GM19468 (cell line): ENCODE results near the gene CFAP161.
A peak's percentile ranks its signal among the peaks of the same experiment; 100 is the strongest.
"Not testable (repeated sequence)": the region's sequence is repeated elsewhere in the genome, so short reads cannot be mapped to it uniquely, and the experiment has no call there.

Experiments
- ATAC-seq: cut with Tn5 transposase; IDR thresholded peaks from one replicate; pipeline ENCODE4 v1.9.1; 2021; ENCODE audit warnings: mild to moderate bottlenecking, moderate library complexity, moderate number of reproducible peaks; ENCODE audit not compliant: unreplicated experiment; ENCODE audit errors: extremely low read depth

Gene CFAP161

DNA sequence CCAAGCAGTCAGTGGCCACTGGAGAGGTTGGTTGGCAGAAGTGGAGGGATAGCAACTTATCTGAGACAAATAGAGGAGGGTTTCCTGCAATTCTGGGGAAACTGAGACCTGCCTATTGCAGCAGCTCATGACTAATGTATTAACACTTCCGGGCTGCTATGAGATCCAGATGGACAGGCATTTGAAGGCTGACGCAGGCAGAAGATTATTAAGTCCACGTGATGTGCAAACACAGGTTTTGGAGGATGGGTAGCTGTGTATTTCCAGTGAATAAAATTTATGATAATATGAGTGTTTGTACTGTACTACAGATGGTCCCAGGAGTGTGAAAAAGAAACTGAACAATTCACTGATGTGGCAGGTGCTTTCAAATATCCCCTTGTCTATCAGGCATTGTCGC lies 28.5 kb upstream of the CFAP161 start:
- no peak for ATAC-seq

GRCh38 chr15:81106560-81106959 lies 27.5 kb upstream of the CFAP161 start:
- peak; percentile 37 for ATAC-seq

GRCh38 chr15:81107889-81108288 lies 26.2 kb upstream of the CFAP161 start:
- ATAC-seq, result no peak

- ATAC-seq, result no peak
Measured at GRCh38 chr15:81108427-81108826, 25.6 kb upstream of the CFAP161 start.

DNA sequence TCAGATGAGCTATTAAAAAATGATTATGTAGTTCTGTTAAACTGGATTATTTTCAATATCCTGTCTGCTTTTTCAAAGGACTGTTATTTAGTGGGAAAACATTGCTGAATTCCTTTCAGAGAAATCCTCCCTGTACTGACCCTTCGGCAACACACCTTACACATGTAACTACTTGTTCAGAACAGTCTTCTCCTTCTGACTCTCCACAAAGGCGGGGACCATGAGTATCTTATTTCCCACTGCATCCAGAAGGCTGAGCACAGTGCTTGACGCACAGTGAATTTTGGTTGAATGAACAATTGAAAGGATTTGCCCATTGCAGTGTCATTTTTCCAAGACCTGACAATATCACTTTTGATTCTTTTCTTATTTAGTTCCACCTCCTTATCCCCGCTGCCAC lies 23.1 kb upstream of the CFAP161 start:
- ATAC-seq, result no peak

DNA sequence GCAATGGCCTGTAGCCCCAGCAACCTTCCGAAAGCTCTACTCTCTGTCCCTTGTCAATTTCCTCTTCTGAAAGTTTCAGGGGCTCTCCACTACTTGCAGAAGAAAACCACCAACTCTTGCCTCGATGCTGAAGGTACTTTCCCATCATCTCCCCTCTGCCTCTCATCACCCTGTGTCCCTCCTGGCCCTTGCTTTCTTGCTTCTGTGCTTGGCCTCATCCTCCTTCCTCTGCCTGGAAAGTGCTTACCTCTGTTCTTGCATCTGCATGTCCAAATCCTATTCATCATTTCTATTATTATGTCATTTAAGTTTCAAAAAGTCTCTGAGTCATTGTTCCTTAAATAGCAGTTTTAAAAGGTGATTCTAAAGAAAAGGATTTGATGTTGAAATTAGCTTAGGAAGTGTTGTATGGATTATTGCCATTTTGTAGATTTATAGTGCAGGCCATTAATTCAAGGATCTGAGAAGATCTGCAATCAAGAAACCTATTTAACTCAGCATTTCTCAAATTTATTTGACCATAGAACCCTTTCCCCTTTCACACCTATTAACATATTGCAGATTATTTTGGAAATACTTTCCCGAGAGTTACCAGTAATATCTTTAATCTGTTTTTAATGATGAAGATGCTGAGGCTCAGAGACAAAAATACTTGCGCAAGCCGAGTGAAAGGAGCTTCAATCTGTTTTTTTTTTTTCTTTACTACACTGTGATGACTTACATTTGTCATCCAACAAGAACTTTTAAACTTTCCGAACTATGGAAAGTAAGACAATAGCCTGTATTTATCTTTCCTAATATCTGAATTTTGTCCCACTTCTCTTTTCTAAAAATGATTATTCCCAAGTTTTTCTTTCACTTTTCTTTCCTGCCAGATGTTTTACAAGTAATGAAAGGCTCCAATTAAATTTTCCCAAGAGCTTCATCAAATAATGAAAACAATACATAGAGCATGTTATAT lies 22.3 kb upstream of the CFAP161 start:
- peak; percentile 51 for ATAC-seq

GRCh38 chr15:81113204-81113657 lies 20.8 kb upstream of the CFAP161 start:
- no peak for ATAC-seq

DNA sequence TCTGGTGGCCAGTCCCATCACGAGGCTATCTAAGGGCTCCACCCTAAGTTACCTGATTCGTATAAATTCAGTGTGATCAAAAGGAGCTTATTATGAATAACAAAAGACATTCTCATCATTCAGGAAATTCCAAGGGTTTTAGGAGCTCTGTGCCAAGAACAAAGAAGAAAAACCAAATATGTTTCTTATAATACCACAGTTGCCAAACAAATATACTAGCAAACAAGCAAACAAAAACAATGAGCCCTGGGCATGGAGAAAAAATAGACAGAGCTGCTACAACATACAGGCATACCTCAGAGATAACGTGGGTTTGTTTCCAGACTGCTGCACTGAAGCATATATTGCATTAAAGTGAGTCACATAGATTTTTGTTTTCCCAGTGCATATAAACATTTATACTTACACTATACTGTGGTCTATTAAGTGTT lies 20.2 kb upstream of the CFAP161 start:
- no peak for ATAC-seq

GRCh38 chr15:81115054-81115939 lies 18.8 kb upstream of the CFAP161 start:
- ATAC-seq, result no peak

GRCh38 chr15:81117136-81117535 lies 16.9 kb upstream of the CFAP161 start:
- no peak for ATAC-seq

- ATAC-seq, result no peak
Measured at GRCh38 chr15:81117581-81117980, 16.5 kb upstream of the CFAP161 start.

DNA sequence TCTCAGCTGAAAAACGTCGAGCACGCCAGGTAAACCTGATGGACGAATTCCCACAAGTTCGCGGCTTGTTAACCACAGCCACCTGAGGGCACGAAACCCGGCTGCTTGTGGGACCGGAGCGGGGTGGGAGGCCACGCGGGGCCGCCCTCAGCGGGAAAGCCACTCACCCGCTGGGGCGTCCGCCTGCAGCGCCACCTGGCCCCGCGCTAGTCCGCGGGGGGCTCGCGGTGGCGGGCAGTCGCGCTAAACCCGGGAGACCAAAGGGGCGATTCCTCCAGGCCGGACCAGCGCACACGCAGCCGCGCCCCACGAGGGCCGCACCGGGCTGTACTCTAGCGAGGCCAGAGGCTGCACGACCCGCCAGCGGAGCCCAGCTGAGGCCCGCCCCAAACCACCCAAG lies 15.7 kb upstream of the CFAP161 start:
- ATAC-seq, result no peak

DNA sequence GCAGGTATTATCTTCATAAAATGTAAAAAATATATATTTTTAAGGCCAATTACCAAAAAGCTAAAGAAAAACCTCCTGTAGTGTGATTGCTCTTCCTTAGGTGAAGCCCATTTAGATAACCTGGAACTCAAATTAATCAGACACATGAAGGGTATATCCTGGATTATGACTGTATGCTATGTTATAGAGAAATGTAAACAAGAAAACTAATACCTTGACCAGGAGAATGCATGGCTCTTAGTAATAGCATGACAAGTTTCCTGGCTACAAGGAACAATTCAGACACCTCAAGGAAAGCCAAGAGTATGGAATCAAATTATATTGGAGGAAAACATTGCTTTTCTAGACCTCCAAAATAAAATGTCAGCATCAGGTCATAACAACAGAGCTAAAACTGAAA lies 14.0 kb upstream of the CFAP161 start:
- ATAC-seq, result no peak

DNA sequence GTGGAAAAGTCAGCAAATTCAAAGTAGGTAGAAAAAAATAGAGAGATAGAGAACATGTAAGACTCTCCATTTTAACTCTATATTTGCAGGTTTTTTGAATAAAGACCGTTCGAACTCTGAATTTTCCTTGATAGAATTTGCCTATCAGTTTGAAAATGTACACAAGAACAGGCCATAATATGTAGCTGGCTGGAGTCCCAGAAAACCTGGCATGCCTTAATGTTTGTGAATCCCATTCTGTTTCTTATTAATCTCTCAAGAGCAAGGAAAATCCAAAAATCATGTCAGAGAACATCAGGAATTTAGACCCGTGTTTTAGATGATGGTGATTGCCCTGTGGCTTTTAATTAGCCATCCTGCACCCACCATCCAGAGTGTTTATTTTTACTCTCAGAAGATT lies 7.2 kb upstream of the CFAP161 start:
- no peak for ATAC-seq

GRCh38 chr15:81141478-81141877 lies 7.4 kb downstream of the CFAP161 start:
- not testable (repeated sequence) for ATAC-seq

- no peak for ATAC-seq
Measured at GRCh38 chr15:81146006-81146405, 11.9 kb downstream of the CFAP161 start.

DNA sequence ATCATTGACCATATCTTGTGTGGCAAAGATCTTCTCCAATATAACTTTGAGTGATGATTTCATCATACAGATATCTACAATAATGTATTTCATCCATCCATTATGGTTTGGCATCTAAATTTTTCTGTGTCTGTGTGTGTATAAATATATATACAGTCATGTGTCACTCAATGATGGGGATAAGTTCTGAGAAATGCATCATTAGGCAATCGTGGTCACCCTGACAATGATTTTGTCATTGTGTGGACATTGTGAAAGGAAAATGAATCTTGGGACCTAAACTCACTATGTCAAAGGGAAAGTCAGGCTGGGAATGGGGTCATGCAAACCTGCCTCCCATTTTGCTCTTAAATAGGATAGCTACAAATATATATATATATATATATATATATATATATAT lies 12.4 kb downstream of the CFAP161 start:
- no peak for ATAC-seq

DNA sequence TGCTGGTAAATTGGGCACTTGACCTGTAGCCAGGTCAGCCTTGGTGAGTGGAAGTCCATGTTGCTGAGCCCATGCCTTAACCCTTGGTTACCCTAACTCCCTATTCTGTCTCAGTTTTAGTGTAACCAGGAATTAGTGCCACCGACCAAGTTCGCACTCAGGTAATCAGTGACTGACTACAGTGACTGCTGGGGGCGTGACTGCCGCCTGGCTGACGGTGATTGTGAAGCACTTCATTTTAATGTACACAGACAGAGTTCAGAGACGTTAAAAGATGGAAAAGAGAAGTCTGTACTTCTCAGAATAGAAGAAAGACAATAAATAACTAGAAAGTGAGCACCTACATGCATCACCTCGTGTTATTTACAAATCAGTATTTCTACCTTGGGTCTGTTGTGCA lies 17.3 kb downstream of the CFAP161 start:
- ATAC-seq, result no peak

- ATAC-seq, result no peak
Measured at GRCh38 chr15:81152339-81152738, 18.3 kb downstream of the CFAP161 start.

DNA sequence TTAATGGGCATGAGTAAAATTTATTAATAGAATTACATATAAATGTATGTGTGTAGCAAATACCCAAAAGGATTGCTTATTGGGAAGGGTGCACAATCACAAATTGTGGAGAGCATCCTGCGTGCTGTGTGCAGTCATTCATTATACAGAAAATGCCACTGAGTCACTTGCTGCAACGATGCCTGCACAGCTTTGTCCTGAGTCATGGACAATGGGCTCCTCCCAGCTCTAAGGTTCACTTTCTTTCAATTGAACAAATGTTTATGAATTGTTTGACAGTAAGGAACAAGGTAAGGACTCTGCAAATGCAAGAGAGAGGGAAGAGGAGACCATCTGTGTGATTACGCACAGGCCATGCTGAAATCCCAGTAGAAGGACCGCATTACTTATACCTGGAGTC lies 18.7 kb downstream of the CFAP161 start:
- no peak for ATAC-seq
